ENCODE measurements around the gene SYMPK. TPM values are rescaled to one million over a fixed set of nuclear protein-coding genes. Genes with fewer than 3 reads are reported as not detected.

SYMPK gene
- total RNA-seq, 2 donors from 2014 or later = 55.7 to 101 TPM

- no peaks in the 10 kb centered on the region for H3K27me3 ChIP-seq
- H3K9me3 ChIP-seq = no peaks in the 10 kb centered on the region
- no peak for DNase-seq
- peak overlapping the region; percentile 19 for H3K4me3 ChIP-seq
- intact Hi-C loops (cut with DNase I) = loop anchor here (10.0 kb wide), 1 partner anchor 69 kb away; the partner anchor contains the start of gene IRF2BP1
- H3K27ac ChIP-seq = no peak overlapping the region
- TF ChIP-seq CTCF (IDR thresholded peaks at IDR 0.05) = no peak
- no peaks in the 10 kb centered on the region for H3K4me1 ChIP-seq
- H3K36me3 ChIP-seq = no peaks in the 10 kb centered on the region
- no peak overlapping the region for H3K9ac ChIP-seq (ENCODE audit: low read depth in 2 of 2, low read length in 2 of 2)
Observed at GRCh38 chr19:45815481-45816216, 47.3 kb downstream of the SYMPK start.

- Histone ChIP-seq H3K27ac (no peak within 1 kb of the TSS), H3K27me3 (no peaks in the 10 kb centered on the region), H3K4me1 (no peaks in the 10 kb centered on the region), H3K9me3 (no peaks in the 10 kb centered on the region), H3K9ac (ENCODE audit: low read depth in 2 of 2, low read length in 2 of 2) (no peak within 1 kb of the TSS), H3K4me3 (peak within 1 kb of the TSS; percentile 19), H3K36me3 (no peaks in the 10 kb centered on the region)
- TF ChIP-seq CTCF (IDR thresholded peaks at IDR 0.05) = no peak
- intact Hi-C loops (cut with DNase I) = loop anchor here (10.0 kb wide), 1 partner anchor 70 kb away; the partner anchor contains the start of gene IRF2BP1
- DNase-seq = no peak
Observed at GRCh38 chr19:45814851-45815480, 48.0 kb downstream of the SYMPK start, which contains the start of gene RSPH6A. RSPH6A (minus strand) TSS chr19:45815308; CDS start chr19:45815176, 132 bp downstream.

GRCh38 chr19:45814166-45814780 lies 48.7 kb downstream of the SYMPK start:
- DNase-seq = no peak
- H3K9ac ChIP-seq (ENCODE audit: low read depth in 2 of 2, low read length in 2 of 2) = no peak overlapping the region

GRCh38 chr19:45812297-45812696 lies 50.6 kb downstream of the SYMPK start:
- H3K4me1 ChIP-seq = no peaks in the 10 kb centered on the region
- no peaks in the 10 kb centered on the region for H3K36me3 ChIP-seq
- no peaks in the 10 kb centered on the region for H3K9me3 ChIP-seq
- intact Hi-C loops (cut with DNase I) = loop anchor here (10.0 kb wide), 1 partner anchor 73 kb away; the partner anchor contains the start of gene IRF2BP1
- DNase-seq = no peak
- H3K9ac ChIP-seq (ENCODE audit: low read depth in 2 of 2, low read length in 2 of 2) = no peak overlapping the region
- TF ChIP-seq CTCF (IDR thresholded peaks at IDR 0.05) = no peak
- H3K27ac ChIP-seq = no peak overlapping the region
- no peak overlapping the region for H3K4me3 ChIP-seq
- no peaks in the 10 kb centered on the region for H3K27me3 ChIP-seq

More at GRCh38 chr19:45814166-45814780, 48.7 kb downstream of the SYMPK start:
- Histone ChIP-seq H3K27ac (no peak overlapping the region), H3K36me3 (no peaks in the 10 kb centered on the region), H3K9me3 (no peaks in the 10 kb centered on the region), H3K4me3 (no peak overlapping the region), H3K27me3 (no peaks in the 10 kb centered on the region), H3K4me1 (no peaks in the 10 kb centered on the region)
- intact Hi-C loops (cut with DNase I) = loop anchor here (10.0 kb wide), 1 partner anchor 71 kb away; the partner anchor contains the start of gene IRF2BP1
- no peak for TF ChIP-seq CTCF (IDR thresholded peaks at IDR 0.05)

- H3K27me3 ChIP-seq = no peaks in the 10 kb centered on the region
- no peak overlapping the region for H3K4me3 ChIP-seq
- no peaks in the 10 kb centered on the region for H3K4me1 ChIP-seq
- intact Hi-C loops (cut with DNase I) = loop anchor here (10.0 kb wide), 1 partner anchor 75 kb away; the partner anchor contains the start of gene IRF2BP1
- TF ChIP-seq CTCF (IDR thresholded peaks at IDR 0.05) = no peak
- H3K9me3 ChIP-seq = no peaks in the 10 kb centered on the region
- no peak overlapping the region for H3K9ac ChIP-seq (ENCODE audit: low read depth in 2 of 2, low read length in 2 of 2)
- no peaks in the 10 kb centered on the region for H3K36me3 ChIP-seq
- H3K27ac ChIP-seq = no peak overlapping the region
- DNase-seq = no peak
Observed at GRCh38 chr19:45809643-45810159, 53.2 kb downstream of the SYMPK start.
